NB4 (cell line): ENCODE measurements around the gene ERBIN.

Experiments used
- DNase-seq: peaks from one replicate; pipeline ENCODE4 v3.0.0; 2010; ENCODE audit warnings: low read depth
- H3K4me3 ChIP-seq: one replicate; pipeline ENCODE4 v1.5.1; 2011; ENCODE audit warnings: mild to moderate bottlenecking, low read depth, low read length, moderate library complexity
- CTCF ChIP-seq: IDR thresholded peaks from one replicate; pipeline ENCODE4 v1.5.1; 2012; ENCODE audit warnings: low read depth, low read length
- MYC ChIP-seq: IDR thresholded peaks from 2 replicates; pipeline ENCODE4 v1.6.1; 2011; ENCODE audit warnings: low read depth, low read length
- POLR2A ChIP-seq: IDR thresholded peaks from 2 replicates; pipeline ENCODE4 v1.6.1; 2011; ENCODE audit warnings: mild to moderate bottlenecking; ENCODE audit not compliant: insufficient read length; ENCODE audit errors: extremely low read depth
- TF ChIP-seq, protein P1 (sequence below): IDR thresholded peaks from 2 replicates; pipeline ENCODE4 v1.6.1; 2011; ENCODE audit warnings: low read depth, low read length

ERBIN gene

DNA sequence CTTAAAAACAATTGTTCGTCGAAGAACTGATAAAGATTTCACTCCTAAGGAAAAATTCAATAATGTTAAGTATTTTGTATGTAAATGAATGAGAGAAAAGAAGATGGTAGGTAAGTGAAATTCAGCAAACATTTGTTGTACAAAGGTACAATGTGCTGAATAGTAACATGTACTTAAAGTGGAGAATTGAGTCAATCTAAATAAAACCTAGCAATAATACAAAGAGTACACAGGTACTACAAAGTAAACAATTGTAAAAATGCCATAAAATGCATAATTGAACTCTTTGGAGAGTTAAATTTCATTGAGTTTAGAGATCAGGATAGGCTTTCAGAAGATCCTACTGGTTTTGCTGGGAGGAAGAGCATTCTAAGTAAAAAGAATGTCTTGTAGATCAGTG, 82.9 kb downstream of the ERBIN start:
- no peak overlapping the region for H3K4me3 ChIP-seq
- TF ChIP-seq CTCF, result no peak
- TF ChIP-seq, protein P1, sequence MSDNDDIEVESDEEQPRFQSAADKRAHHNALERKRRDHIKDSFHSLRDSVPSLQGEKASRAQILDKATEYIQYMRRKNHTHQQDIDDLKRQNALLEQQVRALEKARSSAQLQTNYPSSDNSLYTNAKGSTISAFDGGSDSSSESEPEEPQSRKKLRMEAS, result no peak
- TF ChIP-seq MYC, result no peak
- no peak for TF ChIP-seq POLR2A
- no peak for DNase-seq

- DNase-seq, result no peak
- TF ChIP-seq CTCF, result no peak
- TF ChIP-seq, protein P1, result no peak
- TF ChIP-seq POLR2A, result no peak
- no peak for TF ChIP-seq MYC
- no peak overlapping the region for H3K4me3 ChIP-seq
Measured at GRCh38 chr5:66010476-66010875, 84.1 kb downstream of the ERBIN start.

DNA sequence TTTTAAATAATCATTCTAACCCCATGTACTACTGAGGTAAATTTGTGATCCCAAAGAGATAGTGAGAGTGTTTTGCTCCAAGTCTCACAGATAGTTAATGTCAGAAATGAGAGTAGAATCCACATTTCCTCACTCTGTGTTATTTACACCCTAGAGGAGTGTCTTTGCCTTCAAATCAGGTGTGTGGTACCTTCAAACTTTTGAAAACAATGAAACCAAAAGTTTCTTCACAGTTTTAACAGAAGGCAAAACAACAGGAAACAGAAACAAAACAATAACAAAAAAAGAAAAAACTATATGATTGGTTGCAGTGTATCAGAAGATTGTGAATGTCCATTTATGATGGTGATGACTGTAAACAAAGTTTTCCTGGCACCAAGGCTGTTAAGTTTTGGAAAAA, 85.9 kb downstream of the ERBIN start:
- no peak overlapping the region for H3K4me3 ChIP-seq
- no peak for TF ChIP-seq MYC
- TF ChIP-seq POLR2A, result no peak
- TF ChIP-seq CTCF, result no peak
- TF ChIP-seq, protein P1, result no peak
- DNase-seq, result no peak

GRCh38 chr5:66013397-66013796, 87.0 kb downstream of the ERBIN start:
- DNase-seq, result no peak
- no peak overlapping the region for H3K4me3 ChIP-seq
- no peak for TF ChIP-seq POLR2A
- TF ChIP-seq, protein P1, result no peak
- no peak for TF ChIP-seq MYC
- no peak for TF ChIP-seq CTCF

- no peak for TF ChIP-seq MYC
- no peak for TF ChIP-seq POLR2A
- TF ChIP-seq, protein P1, result no peak
- TF ChIP-seq CTCF, result no peak
Measured at GRCh38 chr5:66013906-66014305, 87.5 kb downstream of the ERBIN start.

More at GRCh38 chr5:66013906-66014305, 87.5 kb downstream of the ERBIN start:
- DNase-seq, result no peak
- no peak overlapping the region for H3K4me3 ChIP-seq
